ENCODE results near the gene PPP6R2.

- no peak for TF ChIP-seq TEAD4 (IDR thresholded peaks at IDR 0.05)
- TF ChIP-seq REST (IDR thresholded peaks at IDR 0.05; ENCODE audit: low read depth) = no peak
- no peak for TF ChIP-seq TCF12 (IDR thresholded peaks at IDR 0.05; ENCODE audit: low read depth)
- no peak for TF ChIP-seq RAD21 (IDR thresholded peaks at IDR 0.05; ENCODE audit: low read depth)
- TF ChIP-seq MAX (IDR thresholded peaks at IDR 0.05) = no peak
- no peak for TF ChIP-seq CEBPB (IDR thresholded peaks at IDR 0.05)
- TF ChIP-seq EP300 (IDR thresholded peaks at IDR 0.05; ENCODE audit: borderline replicate concordance) = no peak
- no peak for TF ChIP-seq YY1 (IDR thresholded peaks at IDR 0.05; ENCODE audit: low read depth)
- no peak for TF ChIP-seq CREB1 (IDR thresholded peaks at IDR 0.05; ENCODE audit: low read depth)
- TF ChIP-seq NFIC (IDR thresholded peaks at IDR 0.05) = no peak
- no peak for TF ChIP-seq TAF1 (IDR thresholded peaks at IDR 0.05; ENCODE audit: low read depth)
- TF ChIP-seq EGR1 (IDR thresholded peaks at IDR 0.05) = no peak
- TF ChIP-seq FOXM1 (IDR thresholded peaks at IDR 0.05; ENCODE audit: borderline replicate concordance, low read depth) = no peak
- no peak for TF ChIP-seq USF1 (IDR thresholded peaks at IDR 0.05)
Observed at GRCh38 chr22:50299785-50300619, 43.1 kb upstream of the PPP6R2 start.
